GM21526 (cell line): ENCODE results near the gene OR10C1.
"Not testable (repeated sequence)": the region's sequence is repeated elsewhere in the genome, so short reads cannot be mapped to it uniquely, and the experiment has no call there.

Experiments
- ATAC-seq: cut with Tn5 transposase; IDR thresholded peaks from one replicate; pipeline ENCODE4 v1.9.1; 2021; ENCODE audit warnings: moderate library complexity; ENCODE audit not compliant: unreplicated experiment, low FRiP score

Gene OR10C1, protein sequence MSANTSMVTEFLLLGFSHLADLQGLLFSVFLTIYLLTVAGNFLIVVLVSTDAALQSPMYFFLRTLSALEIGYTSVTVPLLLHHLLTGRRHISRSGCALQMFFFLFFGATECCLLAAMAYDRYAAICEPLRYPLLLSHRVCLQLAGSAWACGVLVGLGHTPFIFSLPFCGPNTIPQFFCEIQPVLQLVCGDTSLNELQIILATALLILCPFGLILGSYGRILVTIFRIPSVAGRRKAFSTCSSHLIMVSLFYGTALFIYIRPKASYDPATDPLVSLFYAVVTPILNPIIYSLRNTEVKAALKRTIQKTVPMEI

DNA sequence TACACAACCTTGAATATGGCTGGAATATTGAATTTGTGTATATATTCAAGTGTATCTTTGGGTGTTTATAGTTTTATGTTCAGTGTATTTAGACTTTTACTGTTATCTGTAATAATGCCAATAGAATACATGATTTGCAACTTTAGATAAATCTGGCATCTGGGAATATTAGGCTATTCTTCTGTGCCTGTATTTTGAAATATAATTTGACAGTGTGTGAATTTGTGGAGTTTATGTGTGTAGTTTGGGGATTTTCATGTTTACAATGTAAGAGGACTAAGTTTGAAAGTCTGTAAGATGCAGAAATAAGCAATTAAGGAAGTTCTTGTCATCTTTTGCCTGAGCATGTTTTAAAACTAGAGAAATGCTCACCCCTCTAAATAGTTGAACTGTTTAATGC, at the start of gene OR10C1:
OR10C1 (plus strand) TSS at position 301 of the 400 bp plus-strand sequence. CDS start 710 bp downstream, outside the sequence.
- no peak for ATAC-seq

- no peak for ATAC-seq
These were observed 43.8 kb upstream of the OR10C1 start, which contains the start of gene OR12D2 for GRCh38 chr6:29395331-29395730. Gene OR12D2 (plus strand): TSS chr6:29395631. CDS start chr6:29396700, 1,069 bp downstream.

- ATAC-seq, result no peak
These were observed 39.6 kb upstream of the OR10C1 start for GRCh38 chr6:29399525-29399924.

DNA sequence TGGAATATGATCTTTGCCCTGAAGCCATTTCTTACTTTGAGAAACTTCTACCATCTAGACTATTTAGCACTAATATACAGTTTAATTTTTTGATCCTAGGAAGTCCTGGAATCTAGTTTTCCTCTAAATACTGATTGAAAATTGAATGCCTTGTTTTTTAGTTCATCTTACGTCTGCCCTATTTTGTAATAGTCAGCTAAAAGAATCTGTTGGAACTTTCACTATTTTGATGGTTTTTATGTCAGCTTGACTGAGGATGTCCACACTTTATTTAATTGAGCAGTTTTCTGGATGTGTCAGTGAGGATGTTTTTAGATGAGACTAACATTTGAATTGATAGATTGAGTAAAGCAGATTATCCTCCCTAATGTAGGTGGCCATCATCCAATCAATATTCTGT, 35.3 kb upstream of the OR10C1 start:
- no peak for ATAC-seq

DNA sequence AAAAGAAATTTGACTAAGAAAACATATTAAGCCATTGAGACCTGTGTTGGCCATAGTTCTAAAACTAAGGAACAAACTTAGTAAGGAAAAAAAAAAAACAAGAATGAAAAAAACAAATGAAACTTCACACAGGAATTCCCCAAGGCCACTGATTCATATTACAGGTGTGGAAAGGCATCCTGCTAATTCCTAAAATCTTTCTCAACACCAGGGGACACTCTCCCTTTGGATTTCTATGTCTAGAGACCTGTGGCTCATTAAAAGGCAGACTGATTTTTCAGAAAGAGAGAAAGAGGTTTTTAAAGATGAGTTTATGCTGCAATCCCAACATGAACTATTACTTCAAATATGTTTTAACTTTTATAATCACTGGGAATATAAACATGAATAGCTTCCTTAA, 24.5 kb upstream of the OR10C1 start, which contains the start of gene OR12D1:
OR12D1 (plus strand) TSS at position 341 of the 400 bp plus-strand sequence.
- ATAC-seq, result no peak

- no peak for ATAC-seq
These were observed 19.6 kb upstream of the OR10C1 start for GRCh38 chr6:29419516-29419915.

DNA sequence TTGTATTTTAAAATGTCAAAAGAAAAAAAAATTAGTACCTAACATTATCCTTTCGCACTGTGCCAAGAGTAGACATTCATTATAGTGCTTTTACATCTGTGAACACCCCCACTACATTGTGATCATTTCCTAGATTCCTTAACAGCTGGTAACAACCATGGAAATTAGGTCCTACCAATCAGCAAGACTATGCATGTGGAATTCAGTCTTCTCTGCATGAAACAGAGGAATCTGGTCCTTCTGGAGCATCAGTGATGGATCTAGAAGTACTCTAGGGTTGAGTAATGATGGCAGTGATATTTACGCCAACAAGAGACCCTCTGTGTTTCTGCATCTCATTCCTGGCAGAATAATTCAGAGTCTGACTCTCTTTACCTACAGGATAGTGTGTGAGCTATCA, 14.9 kb upstream of the OR10C1 start:
- ATAC-seq, result no peak

GRCh38 chr6:29424575-29424974, 14.5 kb upstream of the OR10C1 start:
- no peak for ATAC-seq

DNA sequence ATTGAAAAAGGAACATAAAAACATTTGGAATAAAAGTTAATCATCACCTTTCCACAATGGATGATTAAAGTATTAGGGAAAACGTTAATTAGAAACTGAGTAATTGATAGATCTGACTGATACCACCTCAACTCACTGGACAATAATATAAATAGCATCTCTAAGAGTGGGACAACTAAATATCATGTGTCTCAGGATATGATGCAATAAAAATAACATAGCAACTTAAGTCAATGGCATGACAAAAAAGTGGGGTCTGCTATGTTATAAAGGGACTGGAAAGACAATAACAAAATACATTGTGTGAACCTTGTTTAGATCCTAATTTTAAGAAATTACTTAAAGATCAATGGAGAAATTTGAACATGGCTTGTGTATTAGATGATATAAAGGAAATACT, 14.0 kb upstream of the OR10C1 start:
- ATAC-seq, result no peak

DNA sequence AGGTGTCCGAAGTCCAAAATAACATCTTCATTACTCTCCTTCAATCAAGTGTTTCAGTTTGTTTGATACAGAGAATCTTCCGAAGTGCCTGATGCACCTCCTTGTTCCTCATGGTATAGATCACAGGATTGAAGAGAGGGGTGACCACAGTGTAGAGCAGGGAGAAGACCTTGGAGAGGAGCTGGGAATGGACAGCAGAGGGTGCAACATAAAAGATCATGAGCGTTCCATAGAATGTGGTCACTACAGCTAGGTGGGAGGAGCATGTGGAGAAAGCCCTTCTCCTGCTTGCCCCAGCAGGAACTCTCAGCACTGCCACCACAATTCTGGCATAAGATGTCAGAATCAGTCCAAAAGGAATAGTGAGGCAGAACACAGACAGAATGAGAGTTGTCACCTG, 12.5 kb upstream of the OR10C1 start:
- ATAC-seq, result no peak

DNA sequence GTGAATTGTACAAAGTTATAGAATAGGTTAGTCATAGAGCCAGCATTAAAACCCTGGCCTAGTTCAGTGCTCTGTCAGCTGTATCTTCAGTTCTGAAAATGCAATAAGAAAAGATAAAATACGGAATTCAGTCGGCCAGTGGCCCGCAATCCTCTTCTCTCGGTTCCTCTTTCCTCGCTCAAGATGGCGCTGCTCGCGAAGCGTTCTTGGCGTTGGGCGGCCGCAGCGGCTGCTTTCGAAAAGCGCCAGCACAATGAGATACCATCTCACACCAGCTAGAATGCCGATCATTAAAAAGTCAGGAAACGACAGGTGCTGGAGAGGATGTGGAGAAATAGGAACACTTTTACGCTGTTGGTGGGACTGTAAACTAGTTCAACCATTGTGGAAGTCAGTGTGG, 2.4 kb upstream of the OR10C1 start:
- not testable (repeated sequence) for ATAC-seq

DNA sequence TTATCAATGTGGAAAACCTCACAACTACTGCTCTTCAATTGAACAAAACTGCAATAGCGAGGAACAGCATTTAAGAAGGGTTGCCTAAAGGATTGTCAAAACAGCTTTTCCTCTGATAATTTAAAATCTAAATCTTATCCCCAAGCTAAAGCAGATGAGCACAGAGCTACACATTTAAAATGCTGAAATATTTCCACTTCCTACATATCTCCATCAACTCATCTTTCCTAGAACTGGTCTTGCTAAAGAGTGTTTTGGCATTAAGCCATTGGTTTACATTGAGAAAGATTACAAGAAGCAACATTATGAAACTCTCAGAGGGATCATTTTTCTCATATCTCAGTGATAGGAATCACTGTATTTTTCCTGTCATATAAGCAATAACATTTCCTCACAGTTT, 3.6 kb downstream of the OR10C1 start:
- ATAC-seq, result no peak

DNA sequence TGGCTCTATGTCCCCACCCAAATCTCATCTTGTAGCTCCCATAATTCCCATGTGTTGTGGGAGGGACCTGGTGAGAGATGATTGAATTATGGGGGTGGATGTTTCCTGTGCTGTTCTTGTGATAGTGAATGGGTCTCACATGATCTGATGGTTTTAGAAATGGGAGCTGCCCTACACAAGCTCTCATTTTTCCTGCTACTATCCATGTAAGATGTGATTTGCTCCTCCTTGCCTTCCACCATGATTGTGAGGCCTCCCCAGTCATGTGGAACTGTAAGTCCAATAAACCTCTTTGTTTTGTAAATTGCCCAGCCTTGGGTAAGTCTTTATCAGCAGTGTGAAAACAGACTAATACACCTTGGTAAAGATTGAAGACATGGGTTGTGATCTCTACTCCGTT, 4.9 kb downstream of the OR10C1 start:
- ATAC-seq, result not testable (repeated sequence)

DNA sequence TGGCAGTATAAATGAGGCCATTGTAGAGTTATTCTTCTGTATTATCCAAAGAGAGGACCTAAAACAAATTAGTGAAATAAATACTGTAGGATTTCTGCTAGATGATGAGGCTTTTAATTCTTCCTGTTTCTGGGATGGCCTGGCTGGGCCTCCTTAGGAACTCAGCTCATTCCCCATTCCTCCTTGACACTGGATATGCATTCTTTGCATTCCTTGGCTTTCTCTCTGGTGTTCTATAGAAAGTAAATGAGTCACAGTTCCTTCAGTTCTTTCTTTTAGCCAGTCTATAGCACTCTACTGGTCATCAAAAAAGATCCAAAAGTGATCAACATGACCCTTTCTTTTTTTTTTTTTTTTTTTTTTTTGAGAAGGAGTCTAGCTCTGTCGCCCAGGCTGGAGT, 8.6 kb downstream of the OR10C1 start:
- ATAC-seq, result no peak

GRCh38 chr6:29451471-29452193, 12.5 kb downstream of the OR10C1 start:
- no peak for ATAC-seq

DNA sequence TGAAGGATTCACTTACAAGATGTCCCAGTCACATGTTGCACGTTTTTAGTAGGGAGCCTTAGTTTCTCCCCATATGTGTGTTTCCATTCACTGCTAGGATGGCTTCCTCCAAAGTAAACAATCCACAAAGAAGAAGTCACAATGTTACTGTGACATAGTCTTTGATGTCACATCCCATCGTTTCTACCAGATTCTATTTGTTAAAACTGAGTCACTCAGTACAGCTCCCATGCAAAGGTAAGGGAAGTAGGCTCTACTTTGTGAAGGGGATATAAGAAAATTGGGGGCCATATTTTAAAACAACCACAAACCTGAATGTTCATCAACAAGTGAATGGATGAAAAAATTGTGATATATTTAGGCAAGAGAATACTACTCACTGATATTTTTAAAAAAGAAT, 17.9 kb downstream of the OR10C1 start, which contains the start of the genes OR11A1 and OR2H1:
OR11A1 (minus strand) TSS at position 101 of the 400 bp plus-strand sequence. CDS start 29,430 bp downstream, outside the sequence.
OR2H1 (plus strand) TSS at position 185 of the 400 bp plus-strand sequence. CDS start 4,615 bp downstream, outside the sequence.
- ATAC-seq, result no peak

DNA sequence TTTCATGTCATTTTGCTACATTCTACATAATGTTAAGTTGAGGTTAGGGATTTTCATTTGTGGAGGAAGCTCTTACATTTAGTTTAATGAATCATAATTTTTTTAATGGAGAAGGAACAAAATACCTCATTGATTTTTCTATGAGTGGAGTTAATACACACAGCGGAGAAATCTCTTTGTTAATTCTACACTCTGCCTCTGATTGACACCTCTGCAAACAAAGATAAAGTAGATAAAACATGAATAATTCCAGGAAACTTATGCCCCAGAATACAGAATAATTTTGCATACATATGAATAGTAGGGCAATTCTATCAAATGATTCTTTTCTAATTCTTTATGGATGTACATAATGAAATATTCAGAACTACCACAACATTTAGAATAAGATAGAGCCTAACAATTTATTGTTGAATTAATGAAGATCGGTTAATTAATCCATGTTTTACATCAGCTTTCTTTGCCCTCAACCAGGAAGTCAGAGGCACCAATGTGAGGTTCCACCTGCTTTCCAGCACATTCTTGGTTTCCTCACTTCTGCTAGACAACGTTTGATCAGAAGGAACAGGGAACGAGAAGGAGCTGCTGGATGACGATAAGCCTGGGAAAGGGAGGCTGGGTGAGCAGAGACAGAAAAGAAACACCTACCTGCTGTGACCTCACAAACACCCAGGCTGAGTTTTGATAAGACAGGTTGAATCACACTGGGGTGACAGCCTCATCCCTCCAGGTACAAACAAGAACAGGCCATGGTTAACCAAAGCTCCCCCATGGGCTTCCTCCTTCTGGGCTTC, 22.1 kb downstream of the OR10C1 start:
- no peak for ATAC-seq

DNA sequence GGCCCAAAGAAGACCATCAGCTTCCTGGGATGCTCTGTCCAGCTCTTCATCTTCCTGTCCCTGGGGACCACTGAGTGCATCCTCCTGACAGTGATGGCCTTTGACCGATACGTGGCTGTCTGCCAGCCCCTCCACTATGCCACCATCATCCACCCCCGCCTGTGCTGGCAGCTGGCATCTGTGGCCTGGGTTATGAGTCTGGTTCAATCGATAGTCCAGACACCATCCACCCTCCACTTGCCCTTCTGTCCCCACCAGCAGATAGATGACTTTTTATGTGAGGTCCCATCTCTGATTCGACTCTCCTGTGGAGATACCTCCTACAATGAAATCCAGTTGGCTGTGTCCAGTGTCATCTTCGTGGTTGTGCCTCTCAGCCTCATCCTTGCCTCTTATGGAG, 22.9 kb downstream of the OR10C1 start:
- ATAC-seq, result no peak

GRCh38 chr6:29465279-29465678, 26.2 kb downstream of the OR10C1 start:
- ATAC-seq, result no peak

DNA sequence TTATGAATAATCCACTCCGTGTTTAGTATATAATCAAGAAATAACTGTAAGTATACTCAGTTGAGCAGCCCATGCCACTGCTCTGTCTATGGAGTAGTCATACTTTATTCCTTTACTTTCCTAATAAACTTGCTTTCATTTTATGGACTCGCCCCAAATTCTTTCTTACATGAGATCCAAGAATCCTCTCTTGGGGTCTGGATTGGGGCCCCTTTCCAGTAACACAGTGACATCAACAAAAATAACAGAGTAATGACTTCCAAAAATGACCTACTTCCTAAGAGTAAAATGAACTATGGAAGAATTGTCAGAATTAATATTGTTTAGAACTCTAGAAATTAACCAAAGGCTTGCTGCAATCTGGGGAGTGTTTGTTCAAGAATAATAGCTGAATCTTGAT, 26.7 kb downstream of the OR10C1 start:
- no peak for ATAC-seq

- no peak for ATAC-seq
These were observed 27.1 kb downstream of the OR10C1 start for GRCh38 chr6:29466241-29466640.
